Neutrophil (primary cell): ENCODE data around the gene HMCN1.

Experiments
- H3K27ac ChIP-seq: fragments of 200-600 bp; sonication (generic); 2 replicates; pipeline ENCODE4 v1.5.1; 2016; ENCODE audit warnings: mild to moderate bottlenecking, moderate library complexity
- H3K27me3 ChIP-seq: fragments of 200-600 bp; sonication (generic); 2 replicates; pipeline ENCODE4 v1.6.0; 2016; ENCODE audit warnings: mild to moderate bottlenecking
- H3K36me3 ChIP-seq: fragments of 200-600 bp; sonication (generic); 2 replicates; pipeline ENCODE4 v1.5.1; 2017
- H3K4me1 ChIP-seq, 2 experiments: fragments of 200-600 bp in 1 of 2; sonication (generic) in 1 of 2; 1 replicate in 1 of 2; 2 replicates in 1 of 2; pipeline versions ENCODE4 v1.5.1 to v1.6.1; 2013 to 2016; ENCODE audit warnings: low read depth in 1 of 2, low read length in 1 of 2, mild to moderate bottlenecking in 1 of 2, moderate library complexity in 1 of 2; ENCODE audit not compliant: control insufficient read depth in 1 of 2, insufficient read depth in 1 of 2
- H3K4me3 ChIP-seq, 2 experiments: fragments of 200-600 bp in 1 of 2; sonication (generic) in 1 of 2; 1 replicate in 1 of 2; 2 replicates in 1 of 2; pipeline ENCODE4 v1.5.1; 2013 to 2016; ENCODE audit warnings: low read depth in 1 of 2, low read length in 1 of 2, mild to moderate bottlenecking in 1 of 2, moderate library complexity in 1 of 2
- H3K9me3 ChIP-seq: fragments of 200-600 bp; sonication (generic); 2 replicates; pipeline ENCODE4 v1.5.1; 2016
- TF ChIP-seq, protein P1 (sequence below): fragments of 200-600 bp; sonication (generic); IDR thresholded peaks from 2 replicates; pipeline ENCODE4 v1.5.1; 2016; ENCODE audit warnings: antibody characterized with exemption

HMCN1 gene

GRCh38 chr1:186225096-186225495 is 490.9 kb downstream of the HMCN1 start:
- TF ChIP-seq, protein P1, sequence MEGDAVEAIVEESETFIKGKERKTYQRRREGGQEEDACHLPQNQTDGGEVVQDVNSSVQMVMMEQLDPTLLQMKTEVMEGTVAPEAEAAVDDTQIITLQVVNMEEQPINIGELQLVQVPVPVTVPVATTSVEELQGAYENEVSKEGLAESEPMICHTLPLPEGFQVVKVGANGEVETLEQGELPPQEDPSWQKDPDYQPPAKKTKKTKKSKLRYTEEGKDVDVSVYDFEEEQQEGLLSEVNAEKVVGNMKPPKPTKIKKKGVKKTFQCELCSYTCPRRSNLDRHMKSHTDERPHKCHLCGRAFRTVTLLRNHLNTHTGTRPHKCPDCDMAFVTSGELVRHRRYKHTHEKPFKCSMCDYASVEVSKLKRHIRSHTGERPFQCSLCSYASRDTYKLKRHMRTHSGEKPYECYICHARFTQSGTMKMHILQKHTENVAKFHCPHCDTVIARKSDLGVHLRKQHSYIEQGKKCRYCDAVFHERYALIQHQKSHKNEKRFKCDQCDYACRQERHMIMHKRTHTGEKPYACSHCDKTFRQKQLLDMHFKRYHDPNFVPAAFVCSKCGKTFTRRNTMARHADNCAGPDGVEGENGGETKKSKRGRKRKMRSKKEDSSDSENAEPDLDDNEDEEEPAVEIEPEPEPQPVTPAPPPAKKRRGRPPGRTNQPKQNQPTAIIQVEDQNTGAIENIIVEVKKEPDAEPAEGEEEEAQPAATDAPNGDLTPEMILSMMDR: no peak
- H3K4me1 ChIP-seq: no peaks in the 10 kb centered on the region
- H3K4me3 ChIP-seq: no peak overlapping the region
- H3K27me3 ChIP-seq: no peaks in the 10 kb centered on the region
- H3K36me3 ChIP-seq: no peaks in the 10 kb centered on the region
- H3K27ac ChIP-seq: no peak overlapping the region
- no peaks in the 10 kb centered on the region for H3K9me3 ChIP-seq

- no peaks in the 10 kb centered on the region for H3K27me3 ChIP-seq
- H3K4me3 ChIP-seq: no peak overlapping the region
- TF ChIP-seq, protein P1: no peak
- no peaks in the 10 kb centered on the region for H3K9me3 ChIP-seq
- H3K27ac ChIP-seq: no peak overlapping the region
- no peaks in the 10 kb centered on the region for H3K36me3 ChIP-seq
- H3K4me1 ChIP-seq: no peaks in the 10 kb centered on the region
These were observed 494.6 kb downstream of the HMCN1 start for GRCh38 chr1:186228749-186229148.

DNA sequence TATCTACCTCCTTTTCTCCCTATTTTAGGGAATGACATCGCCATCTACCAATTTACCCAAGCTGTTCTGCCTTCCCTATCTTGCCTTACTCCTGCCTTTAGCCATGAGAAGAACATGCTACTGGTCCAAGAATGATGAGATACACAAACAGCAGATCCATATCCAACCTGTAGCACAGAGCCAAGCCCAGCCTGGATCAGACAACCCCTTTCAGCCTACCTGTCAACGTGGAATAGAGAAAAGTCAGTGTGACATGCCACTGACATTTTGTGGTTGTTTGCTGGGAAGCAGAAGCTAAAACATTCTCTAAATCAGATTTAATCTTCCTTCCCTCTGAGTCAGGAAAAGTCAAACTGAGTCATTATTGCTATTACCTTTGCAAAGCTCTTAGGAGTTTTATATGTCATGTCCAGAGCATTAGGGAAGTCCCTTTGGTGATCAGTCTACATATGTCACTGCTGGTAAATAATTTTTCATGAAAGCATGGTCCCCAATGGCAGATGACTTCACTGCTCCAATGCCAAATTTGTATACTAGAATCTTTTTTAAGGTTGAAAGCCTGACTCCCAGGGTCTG is 497.8 kb downstream of the HMCN1 start:
- Histone ChIP-seq H3K27ac (no peak overlapping the region), H3K4me3 (no peak overlapping the region), H3K36me3 (no peaks in the 10 kb centered on the region), H3K4me1 (no peaks in the 10 kb centered on the region), H3K9me3 (no peaks in the 10 kb centered on the region), H3K27me3 (no peaks in the 10 kb centered on the region)
- TF ChIP-seq, protein P1: no peak

GRCh38 chr1:186234976-186235686 is 500.9 kb downstream of the HMCN1 start:
- H3K9me3 ChIP-seq: no peaks in the 10 kb centered on the region
- H3K36me3 ChIP-seq: no peaks in the 10 kb centered on the region
- H3K4me3 ChIP-seq: no peak overlapping the region
- no peaks in the 10 kb centered on the region for H3K27me3 ChIP-seq
- H3K4me1 ChIP-seq: no peaks in the 10 kb centered on the region
- TF ChIP-seq, protein P1: no peak
- no peak overlapping the region for H3K27ac ChIP-seq

- Histone ChIP-seq H3K27ac (no peak overlapping the region), H3K4me3 (no peak overlapping the region), H3K4me1 (no peaks in the 10 kb centered on the region), H3K36me3 (no peaks in the 10 kb centered on the region), H3K27me3 (no peaks in the 10 kb centered on the region), H3K9me3 (no peaks in the 10 kb centered on the region)
- TF ChIP-seq, protein P1: no peak
These were observed 501.5 kb downstream of the HMCN1 start for GRCh38 chr1:186235696-186236095.
